GM12892 (cell line): ENCODE data around the gene MAP3K9.

Experiments used
- POLR2A ChIP-seq: IDR thresholded peaks from 2 replicates; pipeline ENCODE4 v1.6.1; 2011; ENCODE audit warnings: low read depth, low read length, control low read depth
- POLR2AphosphoS5 ChIP-seq: IDR thresholded peaks from 2 replicates; pipeline ENCODE4 v1.6.1; 2011; ENCODE audit warnings: low read depth, low read length, control low read depth

GRCh38 chr14:70796551-70796950, 12.8 kb downstream of the MAP3K9 start:
- TF ChIP-seq POLR2AphosphoS5 = no peak
- no peak for TF ChIP-seq POLR2A
